K562 (cell line): ENCODE measurements around the gene ADD1. TPM values are rescaled to one million over a fixed set of nuclear protein-coding genes. Genes with fewer than 3 reads are reported as not detected.

Source experiments
- BRF1 ChIP-seq: IDR thresholded peaks from 3 replicates; pipeline ENCODE4 v1.6.1; 2011; ENCODE audit warnings: borderline replicate concordance, mild to moderate bottlenecking; ENCODE audit not compliant: insufficient read length; ENCODE audit errors: extremely low read depth
- CEBPB ChIP-seq: fragments of 450-650 bp; IDR thresholded peaks from 2 replicates; pipeline ENCODE4 v1.6.1; 2016; ENCODE audit warnings: missing genetic modification characterization, missing compliant biosample characterization
- GTF2A2 ChIP-seq: IDR thresholded peaks from 2 replicates; pipeline ENCODE4 v1.6.1; 2016; ENCODE audit warnings: mild to moderate bottlenecking, missing genetic modification characterization, missing compliant biosample characterization
- HCFC1 ChIP-seq: IDR thresholded peaks from 2 replicates; pipeline ENCODE4 v1.6.1; 2012; ENCODE audit warnings: low read depth, low read length, improper control_type of control experiment
- HMG20B ChIP-seq: fragments of 250-450 bp; sonication (Bioruptor Pico); IDR thresholded peaks from 2 replicates; pipeline ENCODE4 v1.5.0; 2021; ENCODE audit warnings: mild to moderate bottlenecking
- JUND ChIP-seq, 2 experiments: IDR thresholded peaks; 2 replicates in 1 of 2; 3 replicates in 1 of 2; pipeline ENCODE4 v1.6.1; 2011; ENCODE audit warnings: borderline replicate concordance in 2 of 2, low read depth in 2 of 2, low read length in 2 of 2, improper control_type of control experiment in 1 of 2, missing biosample characterization in 1 of 2, missing genetic modification characterization in 1 of 2, missing genetic modification reagents in 1 of 2
- KDM4B ChIP-seq, 2 experiments: fragments of 450-650 bp in 1 of 2; sonication (generic) in 1 of 2; IDR thresholded peaks; 2 replicates each; pipeline ENCODE4 v1.6.1; 2016 to 2017; ENCODE audit warnings: borderline replicate concordance in 2 of 2, antibody characterized with exemption in 1 of 2, low read depth in 1 of 2, mild to moderate bottlenecking in 1 of 2
- NFE2 ChIP-seq: IDR thresholded peaks from 2 replicates; pipeline ENCODE4 v1.6.1; 2014; ENCODE audit warnings: antibody characterized with exemption, low read depth
- NR1H2 ChIP-seq: sonication (generic); formaldehyde crosslinking; IDR thresholded peaks from 2 replicates; pipeline ENCODE4 v1.4.0; 2020; ENCODE audit warnings: mild to moderate bottlenecking, missing genetic modification reagents
- PHTF2 ChIP-seq: fragments of 250-450 bp; sonication (Bioruptor Pico); IDR thresholded peaks from 2 replicates; pipeline ENCODE4 v1.5.0; 2021; ENCODE audit warnings: mild to moderate bottlenecking
- POU5F1 ChIP-seq: fragments of 150-350 bp; IDR thresholded peaks from 2 replicates; pipeline ENCODE4 v1.6.1; 2014; ENCODE audit warnings: borderline replicate concordance, low read length, low read depth, mild to moderate bottlenecking; ENCODE audit not compliant: partially characterized antibody
- RBM39 ChIP-seq: fragments of 200-400 bp; formaldehyde crosslinking; optimal IDR thresholded peaks from 2 replicates; pipeline ENCODE3; 2018; ENCODE audit warnings: low read depth, low read length
- SUPT5H ChIP-seq: fragments of 450-650 bp; IDR thresholded peaks from 2 replicates; pipeline ENCODE4 v1.6.1; 2016
- ZBTB7A ChIP-seq: IDR thresholded peaks from 2 replicates; pipeline ENCODE4 v1.6.1; 2011; ENCODE audit warnings: low read depth, mild to moderate bottlenecking, low read length, moderate library complexity, borderline replicate concordance; ENCODE audit not compliant: control insufficient read depth
- ZBTB8A ChIP-seq: fragments of 450-650 bp; IDR thresholded peaks from 2 replicates; pipeline ENCODE4 v1.6.1; 2018; ENCODE audit warnings: mild to moderate bottlenecking, moderate library complexity; ENCODE audit not compliant: partially characterized antibody
- ZNF146 ChIP-seq: IDR thresholded peaks from one replicate; pipeline ENCODE4 v1.6.1; 2018; ENCODE audit warnings: missing compliant biosample characterization; ENCODE audit not compliant: unreplicated experiment
- ZNF224 ChIP-seq: sonication (generic); formaldehyde crosslinking; IDR thresholded peaks from 2 replicates; pipeline ENCODE4 v1.8.0; 2022; ENCODE audit warnings: mild to moderate bottlenecking, missing genetic modification reagents
- ZNF699 ChIP-seq: fragments of 250-450 bp; sonication (Bioruptor Pico); IDR thresholded peaks from 2 replicates; pipeline ENCODE4 v1.8.0; 2021; ENCODE audit warnings: mild to moderate bottlenecking, moderate library complexity; ENCODE audit not compliant: insufficient replicate concordance
- polyA plus RNA-seq, 8 experiments: library from polyadenylated mRNA; depleted of rRNA in 4 of 8; stranded (reverse) in 5 of 8; unstranded in 3 of 8; fragments of >200 nt; fragmentation: Nextera tagmentation in 2 of 8; fragmentation: Illumina TruSeq in 1 of 8; extraction: Ambion mirVana in 2 of 8; extraction: Trizol in 1 of 8; gene quantifications; 2 replicates each; pipeline versions ENCODE4 v1.2.1 to v1.2.3, GENCODE V29; 2011 to 2014; ENCODE audit warnings: inconsistent platforms in 1 of 8, missing spikeins in 1 of 8
- total RNA-seq, 7 experiments: library from RNA; depleted of rRNA in 6 of 7; stranded (reverse); fragments of >200 nt in 6 of 7; fragmentation: Illumina TruSeq in 2 of 7; extraction: Trizol in 2 of 7; gene quantifications; 2 replicates each; pipeline versions ENCODE4 v1.2.1 to v1.2.3, GENCODE V29; 2011 to 2021; ENCODE audit warnings: low replicate concordance in 1 of 7
- TF ChIP-seq, protein P1 (sequence below): fragments of 200-400 bp; formaldehyde crosslinking; IDR thresholded peaks from 2 replicates; pipeline ENCODE4 v1.6.1; 2017; ENCODE audit warnings: mild to moderate bottlenecking, low read depth, low read length, moderate library complexity
- TF ChIP-seq, protein P2 (sequence below), 2 experiments: fragments of 450-650 bp; IDR thresholded peaks; 2 replicates each; pipeline ENCODE4 v1.6.1; 2018; ENCODE audit warnings: mild to moderate bottlenecking in 2 of 2, low read depth in 1 of 2; ENCODE audit not compliant: partially characterized antibody in 2 of 2

Gene ADD1
- total and polyA plus RNA-seq, 9 of the 15 experiments (the other 6 are each of a cell fraction or from before 2014, with no cell fraction given) = 17.5 to 153 (median 74.0) TPM

GRCh38 chr4:2934813-2935761 is 91.4 kb downstream of the ADD1 start (continued):
- TF ChIP-seq, protein P1, sequence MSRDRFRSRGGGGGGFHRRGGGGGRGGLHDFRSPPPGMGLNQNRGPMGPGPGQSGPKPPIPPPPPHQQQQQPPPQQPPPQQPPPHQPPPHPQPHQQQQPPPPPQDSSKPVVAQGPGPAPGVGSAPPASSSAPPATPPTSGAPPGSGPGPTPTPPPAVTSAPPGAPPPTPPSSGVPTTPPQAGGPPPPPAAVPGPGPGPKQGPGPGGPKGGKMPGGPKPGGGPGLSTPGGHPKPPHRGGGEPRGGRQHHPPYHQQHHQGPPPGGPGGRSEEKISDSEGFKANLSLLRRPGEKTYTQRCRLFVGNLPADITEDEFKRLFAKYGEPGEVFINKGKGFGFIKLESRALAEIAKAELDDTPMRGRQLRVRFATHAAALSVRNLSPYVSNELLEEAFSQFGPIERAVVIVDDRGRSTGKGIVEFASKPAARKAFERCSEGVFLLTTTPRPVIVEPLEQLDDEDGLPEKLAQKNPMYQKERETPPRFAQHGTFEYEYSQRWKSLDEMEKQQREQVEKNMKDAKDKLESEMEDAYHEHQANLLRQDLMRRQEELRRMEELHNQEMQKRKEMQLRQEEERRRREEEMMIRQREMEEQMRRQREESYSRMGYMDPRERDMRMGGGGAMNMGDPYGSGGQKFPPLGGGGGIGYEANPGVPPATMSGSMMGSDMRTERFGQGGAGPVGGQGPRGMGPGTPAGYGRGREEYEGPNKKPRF = no peak
- TF ChIP-seq JUND (IDR thresholded peaks at IDR 0.05; ENCODE audit: borderline replicate concordance, low read depth, low read length) (peak; percentile 63; the same call in 1 of the 2 replicates), JUND (tag; IDR thresholded peaks at IDR 0.05; ENCODE audit: borderline replicate concordance, low read depth, low read length) (no peak; the same call in 2 of the 3 replicates), ZNF699 (CRISPR knock-in tag) (no peak), KDM4B (IDR thresholded peaks at IDR 0.05; ENCODE audit: borderline replicate concordance in 2 of 2, low read depth in 1 of 2) (0 out of 4 replicates have a peak, but pooled peaks of 1 of the 2 experiments have one; percentile 22), ZNF224 (CRISPR knock-in tag) (no peak), RBM39 (no peak), NR1H2 (CRISPR knock-in tag) (0 out of 2 replicates have a peak, but pooled peaks have one; percentile 38), HMG20B (no peak), ZBTB8A (no peak), HCFC1 (peak; percentile 61), PHTF2 (CRISPR knock-in tag) (no peak), POU5F1 (no peak), BRF1 (no peak), ZBTB7A (no peak), CEBPB (tag) (no peak), ZNF146 (CRISPR knock-in tag) (no peak), SUPT5H (peak; percentile 92), NFE2 (no peak), GTF2A2 (tag) (no peak)
- TF ChIP-seq, protein P2, sequence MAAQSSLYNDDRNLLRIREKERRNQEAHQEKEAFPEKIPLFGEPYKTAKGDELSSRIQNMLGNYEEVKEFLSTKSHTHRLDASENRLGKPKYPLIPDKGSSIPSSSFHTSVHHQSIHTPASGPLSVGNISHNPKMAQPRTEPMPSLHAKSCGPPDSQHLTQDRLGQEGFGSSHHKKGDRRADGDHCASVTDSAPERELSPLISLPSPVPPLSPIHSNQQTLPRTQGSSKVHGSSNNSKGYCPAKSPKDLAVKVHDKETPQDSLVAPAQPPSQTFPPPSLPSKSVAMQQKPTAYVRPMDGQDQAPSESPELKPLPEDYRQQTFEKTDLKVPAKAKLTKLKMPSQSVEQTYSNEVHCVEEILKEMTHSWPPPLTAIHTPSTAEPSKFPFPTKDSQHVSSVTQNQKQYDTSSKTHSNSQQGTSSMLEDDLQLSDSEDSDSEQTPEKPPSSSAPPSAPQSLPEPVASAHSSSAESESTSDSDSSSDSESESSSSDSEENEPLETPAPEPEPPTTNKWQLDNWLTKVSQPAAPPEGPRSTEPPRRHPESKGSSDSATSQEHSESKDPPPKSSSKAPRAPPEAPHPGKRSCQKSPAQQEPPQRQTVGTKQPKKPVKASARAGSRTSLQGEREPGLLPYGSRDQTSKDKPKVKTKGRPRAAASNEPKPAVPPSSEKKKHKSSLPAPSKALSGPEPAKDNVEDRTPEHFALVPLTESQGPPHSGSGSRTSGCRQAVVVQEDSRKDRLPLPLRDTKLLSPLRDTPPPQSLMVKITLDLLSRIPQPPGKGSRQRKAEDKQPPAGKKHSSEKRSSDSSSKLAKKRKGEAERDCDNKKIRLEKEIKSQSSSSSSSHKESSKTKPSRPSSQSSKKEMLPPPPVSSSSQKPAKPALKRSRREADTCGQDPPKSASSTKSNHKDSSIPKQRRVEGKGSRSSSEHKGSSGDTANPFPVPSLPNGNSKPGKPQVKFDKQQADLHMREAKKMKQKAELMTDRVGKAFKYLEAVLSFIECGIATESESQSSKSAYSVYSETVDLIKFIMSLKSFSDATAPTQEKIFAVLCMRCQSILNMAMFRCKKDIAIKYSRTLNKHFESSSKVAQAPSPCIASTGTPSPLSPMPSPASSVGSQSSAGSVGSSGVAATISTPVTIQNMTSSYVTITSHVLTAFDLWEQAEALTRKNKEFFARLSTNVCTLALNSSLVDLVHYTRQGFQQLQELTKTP (IDR thresholded peaks at IDR 0.05; ENCODE audit: low read depth in 1 of 2, partially characterized antibody in 2 of 2) = no peak
